Common myeloid progenitor, CD34-positive (primary cell): ENCODE measurements around the gene FBLN1.
"Not testable (repeated sequence)": the region's sequence is repeated elsewhere in the genome, so short reads cannot be mapped to it uniquely, and the experiment has no call there.

Experiments used
- CTCF ChIA-PET: fragments of 350-600 bp; sonication (Branson Sonifier 250); formaldehyde crosslinking; loops from one replicate; lab custom pipeline; 2021; ENCODE audit warnings: antibody characterized with exemption; lab: Charles Lee
- POLR2A ChIA-PET: fragments of 350-600 bp; sonication (Branson Sonifier 250); formaldehyde crosslinking; loops from one replicate; lab custom pipeline; 2021; ENCODE audit warnings: antibody characterized with exemption; lab: Charles Lee
- DNase-seq, 3 donors: peaks; one replicate each; pipeline versions ENCODE4 v3.0.0 to v3.0.0-alpha.2; 2013
- H3K27ac ChIP-seq, 2 experiments: 1 replicate in 1 of 2; 2 replicates in 1 of 2; pipeline ENCODE4 v1.7.0; 2013; ENCODE audit warnings: inconsistent platforms in 2 of 2, low read length in 2 of 2, mild to moderate bottlenecking in 2 of 2, low read depth in 1 of 2, moderate library complexity in 1 of 2; ENCODE audit not compliant: severe bottlenecking in 2 of 2, insufficient read depth in 1 of 2, poor library complexity in 1 of 2
- H3K27me3 ChIP-seq, 5 experiments: replicated peaks in 2 of 5; 1 replicate in 3 of 5; 2 replicates in 2 of 5; pipeline versions ENCODE4 v1.6.1 to v1.7.0; 2013; ENCODE audit warnings: low read length in 4 of 5, mild to moderate bottlenecking in 2 of 5, moderate library complexity in 2 of 5, inconsistent platforms in 1 of 5; ENCODE audit not compliant: insufficient read depth in 5 of 5, control insufficient read depth in 4 of 5
- H3K36me3 ChIP-seq, 4 experiments: 1 replicate in 2 of 4; 2 replicates in 2 of 4; pipeline versions ENCODE4 v1.6.1 to v1.7.0; 2013; ENCODE audit warnings: low read length in 3 of 4, control low read depth in 1 of 4, mild to moderate bottlenecking in 1 of 4; ENCODE audit not compliant: control insufficient read depth in 4 of 4, insufficient read depth in 4 of 4
- H3K4me1 ChIP-seq, 4 experiments: 1 replicate in 3 of 4; 2 replicates in 1 of 4; pipeline versions ENCODE4 v1.6.1 to v1.7.1; 2013; ENCODE audit warnings: low read length in 3 of 4, mild to moderate bottlenecking in 3 of 4, control low read depth in 1 of 4, inconsistent platforms in 1 of 4, moderate library complexity in 1 of 4; ENCODE audit not compliant: control insufficient read depth in 4 of 4, insufficient read depth in 4 of 4; ENCODE audit errors: control extremely low read depth in 1 of 4
- H3K4me3 ChIP-seq, 7 experiments: 1 replicate in 4 of 7; 2 replicates in 3 of 7; pipeline versions ENCODE4 v1.5.1 to v1.7.0; 2013; ENCODE audit warnings: mild to moderate bottlenecking in 7 of 7, low read length in 6 of 7, moderate library complexity in 6 of 7, inconsistent platforms in 2 of 7, low read depth in 2 of 7, control low read depth in 1 of 7; ENCODE audit not compliant: insufficient read depth in 4 of 7, control insufficient read depth in 1 of 7; ENCODE audit errors: extremely low read depth in 1 of 7
- H3K9me3 ChIP-seq, 5 experiments: 1 replicate in 4 of 5; 2 replicates in 1 of 5; pipeline versions ENCODE4 v1.6.1 to v1.7.1; 2013; ENCODE audit warnings: low read length in 4 of 5, mild to moderate bottlenecking in 2 of 5, inconsistent platforms in 1 of 5, low read depth in 1 of 5, moderate library complexity in 1 of 5; ENCODE audit not compliant: control insufficient read depth in 4 of 5, insufficient read depth in 2 of 5; ENCODE audit errors: control extremely low read depth in 1 of 5
- WGBS: methylation state at CpG from one replicate; pipeline ENCODE4 v1.1.5; 2013; ENCODE audit not compliant: insufficient coverage; 5-methylcytosine and 5-hydroxymethylcytosine counted together

The FBLN1 gene

DNA sequence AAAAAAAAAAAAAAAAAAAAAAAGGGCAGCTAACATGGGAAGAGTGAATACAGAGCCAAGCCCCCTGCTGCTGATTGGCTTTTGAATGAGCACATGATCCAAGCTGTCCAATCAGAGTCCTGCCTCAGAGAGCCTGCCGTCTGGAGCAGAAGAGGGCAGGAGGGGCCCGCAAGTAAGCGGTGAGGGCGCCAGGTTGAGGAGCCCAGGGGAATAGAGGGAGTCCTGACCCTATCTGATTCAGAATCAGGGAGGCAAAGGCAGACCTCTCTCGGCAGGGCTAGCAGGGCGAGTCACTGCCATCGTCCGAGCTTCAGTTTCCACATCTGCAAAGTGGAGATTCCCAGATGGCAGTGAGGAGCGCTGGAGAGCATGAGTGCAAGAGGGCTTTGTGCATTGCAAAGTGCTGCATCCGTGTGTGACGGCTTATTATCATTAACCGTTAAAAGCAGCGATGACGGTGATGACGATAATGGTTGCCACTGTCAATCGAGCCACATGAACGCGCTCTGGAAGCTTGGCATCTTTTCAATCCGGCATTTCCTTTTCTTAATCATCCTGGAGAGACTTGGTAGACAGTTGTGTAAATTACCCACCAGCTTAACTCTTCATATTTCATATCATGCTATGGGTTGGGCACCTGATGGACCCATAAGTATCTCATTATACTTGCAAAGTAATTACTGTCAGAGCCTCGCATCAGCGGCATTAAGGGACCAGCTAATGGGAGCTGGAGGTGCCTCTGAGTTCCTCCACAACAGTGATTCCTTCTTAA is 100.3 kb downstream of the FBLN1 start:
- H3K27ac ChIP-seq: no peak overlapping the region
- no peaks in the 10 kb centered on the region for H3K9me3 ChIP-seq
- ChIA-PET CTCF (interaction anchor here (1.1 to 1.5 kb wide), 3 partner anchors 11 to 261 kb away, joined by 3 to 5 read pairs (median 4); no protein-coding TSS in a partner anchor), POLR2A (interaction anchor here (0.6 to 1.3 kb wide), 3 partner anchors 12 to 414 kb away, joined by 3 read pairs; no protein-coding TSS in a partner anchor)
- H3K36me3 ChIP-seq: no peaks in the 10 kb centered on the region
- 90% methylated on average over 21 of the region's 21 CpGs for WGBS
- DNase-seq: peak; percentile 48 to 71 (median 65)
- H3K4me3 ChIP-seq: no peak overlapping the region
- H3K27me3 ChIP-seq: no peaks in the 10 kb centered on the region
- peaks cover 3 to 35% (median 32%) of the 10 kb centered on the region in 4 experiments for H3K4me1 ChIP-seq

DNA sequence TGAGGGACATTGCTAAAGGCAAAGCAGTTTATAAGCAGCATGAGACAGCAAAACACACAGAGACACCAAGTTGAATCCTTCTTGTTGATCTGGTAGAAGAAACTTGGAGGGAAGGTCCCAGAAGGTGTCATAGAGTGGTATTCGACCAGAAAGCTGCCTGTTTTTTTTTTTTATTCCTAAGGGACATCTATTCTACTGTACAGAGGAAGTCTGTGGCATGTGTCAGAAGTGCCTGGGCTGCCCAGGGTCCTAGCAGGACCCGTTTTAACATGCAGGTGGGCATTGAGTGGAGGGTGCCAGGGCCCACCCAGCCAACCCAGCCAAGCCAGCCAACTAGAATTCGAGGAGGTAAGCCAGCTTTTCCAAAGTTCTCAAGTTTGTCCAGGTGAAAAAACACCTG is 100.9 kb downstream of the FBLN1 start:
- POLR2A ChIA-PET: interaction anchor here (0.6 to 0.7 kb wide), 2 partner anchors 158 to 415 kb away, joined by 3 read pairs; no protein-coding TSS in a partner anchor

DNA sequence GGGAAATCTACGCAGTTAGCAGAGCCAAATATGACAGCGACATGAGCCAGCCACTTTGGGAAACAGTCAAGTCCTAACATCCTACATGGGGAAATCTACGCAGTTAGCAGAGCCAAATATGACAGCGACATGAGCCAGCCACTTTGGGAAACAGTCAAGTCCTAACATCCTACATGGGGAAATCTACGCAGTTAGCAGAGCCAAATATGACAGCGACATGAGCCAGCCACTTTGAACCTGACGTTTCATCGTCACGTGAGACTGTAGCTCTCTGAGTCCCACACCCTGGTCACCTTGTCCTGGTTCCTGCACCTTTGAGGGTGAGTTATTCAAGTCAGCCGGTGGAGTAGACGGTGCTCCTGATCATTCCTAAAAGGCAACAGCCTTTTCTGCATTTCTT is 105.4 kb downstream of the FBLN1 start:
- DNase-seq, H3K27ac ChIP-seq, POLR2A ChIA-PET, H3K9me3 ChIP-seq, H3K4me3 ChIP-seq, CTCF ChIA-PET, H3K36me3 ChIP-seq, H3K27me3 ChIP-seq: not testable (repeated sequence)
- 94% methylated on average over 6 of the region's 11 CpGs for WGBS
- peaks cover 3 to 50% (median 44%) of the 10 kb centered on the region in 4 experiments for H3K4me1 ChIP-seq

More for the DNA sequence above, 100.9 kb downstream of the FBLN1 start:
- WGBS: 33% methylated on average over 2 of the region's 3 CpGs
- no peaks in the 10 kb centered on the region for H3K27me3 ChIP-seq
- no peak overlapping the region for H3K27ac ChIP-seq
- peaks cover 3 to 41% (median 37%) of the 10 kb centered on the region in 4 experiments for H3K4me1 ChIP-seq
- no peak overlapping the region for H3K4me3 ChIP-seq
- peak in 2 of 3 donors; percentile 40 to 43 for DNase-seq
- no peaks in the 10 kb centered on the region for H3K36me3 ChIP-seq
- CTCF ChIA-PET: interaction anchor here (1.3 to 1.5 kb wide), 2 partner anchors 12 to 260 kb away, joined by 3 to 4 read pairs; no protein-coding TSS in a partner anchor
- no peaks in the 10 kb centered on the region for H3K9me3 ChIP-seq

DNA sequence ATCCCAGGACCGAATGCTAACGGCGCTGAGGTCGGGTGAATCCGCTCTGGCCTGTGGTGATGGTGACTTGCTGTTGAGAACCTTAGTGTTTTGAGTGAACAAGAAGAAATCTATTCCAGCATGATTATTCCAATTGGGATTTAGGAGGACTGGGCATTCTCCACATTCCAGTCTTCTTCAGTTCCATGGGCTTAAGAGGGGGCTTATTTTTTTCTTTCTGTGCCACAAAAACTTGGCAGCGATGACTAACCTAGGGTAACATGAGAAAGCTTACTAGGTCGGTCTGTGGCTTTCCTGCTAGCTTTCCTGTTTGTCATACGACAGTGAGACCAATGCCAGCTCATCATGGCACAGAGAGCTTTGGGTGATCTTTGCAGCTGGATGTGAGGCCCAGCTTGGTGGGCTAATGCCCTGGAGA is 106.1 kb downstream of the FBLN1 start:
- H3K9me3 ChIP-seq: no peaks in the 10 kb centered on the region
- ChIA-PET CTCF (interaction anchor here (0.6 to 0.8 kb wide), 2 partner anchors 27 to 36 kb away, joined by 3 to 4 read pairs; no protein-coding TSS in a partner anchor), POLR2A (interaction anchor here (0.6 kb wide), 1 partner anchor 56 kb away, joined by 3 read pairs; no protein-coding TSS in a partner anchor)
- no peak overlapping the region for H3K27ac ChIP-seq
- no peaks in the 10 kb centered on the region for H3K27me3 ChIP-seq
- peak overlapping the region in 3 of 7 experiments; percentile 2 to 44 (median 22) for H3K4me3 ChIP-seq
- peak; percentile 78 to 93 (median 91) for DNase-seq
- peaks cover 0 to 44% (median 37%) of the 10 kb centered on the region in 4 experiments for H3K4me1 ChIP-seq
- no peaks in the 10 kb centered on the region for H3K36me3 ChIP-seq
- WGBS: 62% methylated on average over 6 of the region's 8 CpGs

DNA sequence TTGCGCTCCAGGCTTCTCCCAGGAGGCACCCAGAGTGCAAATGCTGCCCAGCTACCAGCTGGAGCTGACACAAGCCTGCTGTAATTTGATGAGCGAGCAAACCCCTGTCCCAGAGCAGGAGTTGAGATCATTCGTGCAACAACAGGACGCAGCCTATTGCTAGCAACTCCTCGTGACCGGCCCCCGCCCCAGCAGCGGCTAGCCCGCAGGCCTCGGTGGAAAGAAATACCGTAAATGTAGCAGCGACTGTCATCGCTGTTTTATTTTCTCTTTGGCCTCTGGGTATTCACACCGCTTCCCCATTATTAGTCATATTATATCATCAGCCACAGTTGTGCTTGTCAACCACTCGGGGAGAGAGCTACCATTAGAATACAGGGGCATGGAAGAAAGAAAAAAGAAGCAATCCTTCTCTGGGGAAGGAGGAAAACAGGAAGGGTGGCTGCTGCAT is 109.8 kb downstream of the FBLN1 start:
- Histone ChIP-seq H3K4me1 (peaks cover 0 to 28% (median 25%) of the 10 kb centered on the region in 4 experiments), H3K4me3 (peak overlapping the region in 3 of 7 experiments; percentile 26 to 60 (median 36)), H3K27ac (no peak overlapping the region), H3K36me3 (no peaks in the 10 kb centered on the region), H3K27me3 (no peaks in the 10 kb centered on the region), H3K9me3 (peaks cover 0 to 5% (median 0%) of the 10 kb centered on the region in 5 experiments)
- POLR2A ChIA-PET: no interaction called here
- DNase-seq: peak; percentile 22 to 86 (median 79)
- CTCF ChIA-PET: interaction anchor here (0.6 to 1.7 kb wide), 3 partner anchors 31 to 172 kb away, joined by 3 to 5 read pairs (median 3); no protein-coding TSS in a partner anchor
- 49% methylated on average over 11 of the region's 15 CpGs for WGBS

DNA sequence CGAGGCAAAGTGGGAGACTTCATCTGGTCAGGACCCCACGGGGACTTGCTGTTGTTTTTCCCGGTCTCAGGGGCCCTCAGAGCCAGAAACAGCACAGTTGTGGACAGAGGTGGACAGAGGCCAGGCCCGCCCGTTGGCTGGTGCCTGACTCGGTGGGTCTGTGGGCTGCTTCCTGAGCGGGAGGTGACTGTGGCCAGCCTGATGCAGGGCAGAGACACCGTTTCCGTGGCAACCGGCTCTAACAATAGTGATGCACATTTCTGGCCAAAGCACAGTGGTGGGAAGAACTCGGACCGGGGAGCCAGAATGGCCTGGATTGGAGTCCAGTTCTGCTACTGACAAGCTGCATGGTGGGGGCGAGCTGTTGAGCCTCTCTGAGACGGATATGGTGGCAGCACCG is 110.3 kb downstream of the FBLN1 start:
- ChIA-PET CTCF (interaction anchor here (0.6 to 1.7 kb wide), 2 partner anchors 30 to 171 kb away, joined by 3 to 5 read pairs; no protein-coding TSS in a partner anchor), POLR2A (no interaction called here)
- Histone ChIP-seq H3K9me3 (peaks cover 0 to 5% (median 0%) of the 10 kb centered on the region in 5 experiments), H3K36me3 (no peaks in the 10 kb centered on the region), H3K27me3 (no peaks in the 10 kb centered on the region), H3K4me1 (peaks cover 0 to 28% (median 24%) of the 10 kb centered on the region in 4 experiments), H3K4me3 (peak overlapping the region in 2 of 7 experiments; percentile 26 to 60), H3K27ac (no peak overlapping the region)
- DNase-seq: no peak
- WGBS: 75% methylated on average over 15 of the region's 15 CpGs
